ENCODE data around the gene IPO8.
"Not testable (repeated sequence)": the region's sequence is repeated elsewhere in the genome, so short reads cannot be mapped to it uniquely, and the experiment has no call there.

The IPO8 gene

GRCh38 chr12:30687265-30687986 is 8.2 kb downstream of the IPO8 start:
- no peak for DNase-seq (ENCODE audit: low read depth)

- DNase-seq (ENCODE audit: low read depth) = no peak
These were observed 16.4 kb downstream of the IPO8 start for GRCh38 chr12:30679241-30679640.

- DNase-seq (ENCODE audit: low read depth) = no peak
These were observed 17.4 kb downstream of the IPO8 start for GRCh38 chr12:30678221-30678620.

- DNase-seq (ENCODE audit: low read depth) = no peak
These were observed 34.5 kb downstream of the IPO8 start for GRCh38 chr12:30661210-30661609.

- no peak for DNase-seq (ENCODE audit: low read depth)
These were observed 43.5 kb downstream of the IPO8 start for GRCh38 chr12:30652034-30652696.

- DNase-seq (ENCODE audit: low read depth) = no peak
These were observed 48.8 kb downstream of the IPO8 start for GRCh38 chr12:30646821-30647220.

GRCh38 chr12:30643366-30643765 is 52.3 kb downstream of the IPO8 start:
- DNase-seq (ENCODE audit: low read depth) = no peak

- no peak for DNase-seq (ENCODE audit: low read depth)
These were observed 55.3 kb downstream of the IPO8 start for GRCh38 chr12:30640392-30640791.

GRCh38 chr12:30635385-30635784 is 60.3 kb downstream of the IPO8 start:
- DNase-seq (ENCODE audit: low read depth) = no peak

GRCh38 chr12:30631740-30632139 is 63.9 kb downstream of the IPO8 start:
- DNase-seq (ENCODE audit: low read depth) = no peak

- DNase-seq (ENCODE audit: low read depth) = no peak
These were observed 64.7 kb downstream of the IPO8 start for GRCh38 chr12:30630979-30631285.

GRCh38 chr12:30630076-30630978 is 65.3 kb downstream of the IPO8 start:
- no peak for DNase-seq (ENCODE audit: low read depth)

- no peak for DNase-seq (ENCODE audit: low read depth)
These were observed 68.8 kb downstream of the IPO8 start for GRCh38 chr12:30626847-30627246.

GRCh38 chr12:30624009-30624408 is 71.7 kb downstream of the IPO8 start:
- DNase-seq (ENCODE audit: low read depth) = no peak

GRCh38 chr12:30622509-30622908 is 73.2 kb downstream of the IPO8 start:
- peak; percentile 25 for DNase-seq (ENCODE audit: low read depth)

GRCh38 chr12:30621663-30622241 is 73.9 kb downstream of the IPO8 start:
- DNase-seq (ENCODE audit: low read depth) = not testable (repeated sequence)

GRCh38 chr12:30617346-30618016 is 78.2 kb downstream of the IPO8 start:
- no peak for DNase-seq (ENCODE audit: low read depth)

- DNase-seq (ENCODE audit: low read depth) = no peak
These were observed 81.6 kb downstream of the IPO8 start for GRCh38 chr12:30614031-30614430.

- DNase-seq (ENCODE audit: low read depth) = no peak
These were observed 82.4 kb downstream of the IPO8 start for GRCh38 chr12:30613119-30613830.

GRCh38 chr12:30610718-30611117 is 85.0 kb downstream of the IPO8 start:
- no peak for DNase-seq (ENCODE audit: low read depth)

GRCh38 chr12:30609819-30610218 is 85.8 kb downstream of the IPO8 start:
- DNase-seq (ENCODE audit: low read depth) = not testable (repeated sequence)

Measured in HS-5 (cell line).